ENCODE results near the gene TNS2.
"Not testable (repeated sequence)": the region's sequence is repeated elsewhere in the genome, so short reads cannot be mapped to it uniquely, and the experiment has no call there.

Gene TNS2

GRCh38 chr12:53069621-53070410 lies 20.0 kb downstream of the TNS2 start:
- no peak for DNase-seq (ENCODE audit: low read depth)

GRCh38 chr12:53070877-53071492 lies 21.1 kb downstream of the TNS2 start:
- DNase-seq (ENCODE audit: low read depth), result no peak

- no peak for DNase-seq (ENCODE audit: low read depth)
Measured at GRCh38 chr12:53071591-53072551, 22.0 kb downstream of the TNS2 start.

- no peak for DNase-seq (ENCODE audit: low read depth)
Measured at GRCh38 chr12:53073881-53074280, 24.0 kb downstream of the TNS2 start.

GRCh38 chr12:53074283-53074998 lies 24.6 kb downstream of the TNS2 start:
- DNase-seq (ENCODE audit: low read depth), result no peak

GRCh38 chr12:53074999-53075370 lies 25.1 kb downstream of the TNS2 start:
- DNase-seq (ENCODE audit: low read depth), result no peak

- DNase-seq (ENCODE audit: low read depth), result no peak
Measured at GRCh38 chr12:53076461-53076860, 26.6 kb downstream of the TNS2 start.

- DNase-seq (ENCODE audit: low read depth), result no peak
Measured at GRCh38 chr12:53077030-53077429, 27.2 kb downstream of the TNS2 start.

GRCh38 chr12:53078425-53079225 lies 28.8 kb downstream of the TNS2 start:
- no peak for DNase-seq (ENCODE audit: low read depth)

GRCh38 chr12:53079226-53080117 lies 29.6 kb downstream of the TNS2 start, which contains the start of gene SPRYD3:
SPRYD3 (minus strand) TSS chr12:53079390; CDS start chr12:53079333, 57 bp downstream.
- DNase-seq (ENCODE audit: low read depth), result peak; percentile 95

GRCh38 chr12:53082637-53083175 lies 32.8 kb downstream of the TNS2 start:
- DNase-seq (ENCODE audit: low read depth), result no peak

- no peak for DNase-seq (ENCODE audit: low read depth)
Measured at GRCh38 chr12:53086361-53086760, 36.5 kb downstream of the TNS2 start.

- no peak for DNase-seq (ENCODE audit: low read depth)
Measured at GRCh38 chr12:53090105-53090504, 40.2 kb downstream of the TNS2 start.

- DNase-seq (ENCODE audit: low read depth), result no peak
Measured at GRCh38 chr12:53090554-53090953, 40.7 kb downstream of the TNS2 start.

- DNase-seq (ENCODE audit: low read depth), result no peak
Measured at GRCh38 chr12:53091756-53092155, 41.9 kb downstream of the TNS2 start.

GRCh38 chr12:53093777-53094393 lies 44.0 kb downstream of the TNS2 start:
- DNase-seq (ENCODE audit: low read depth), result no peak

- no peak for DNase-seq (ENCODE audit: low read depth)
Measured at GRCh38 chr12:53094394-53094787, 44.5 kb downstream of the TNS2 start.

GRCh38 chr12:53094796-53095595 lies 45.1 kb downstream of the TNS2 start:
- DNase-seq (ENCODE audit: low read depth), result not testable (repeated sequence)

GRCh38 chr12:53095596-53095895 lies 45.7 kb downstream of the TNS2 start:
- DNase-seq (ENCODE audit: low read depth), result not testable (repeated sequence)
